ENCODE measurements around the gene SMAD5. TPM values are rescaled to one million over a fixed set of nuclear protein-coding genes. Genes with fewer than 3 reads are reported as not detected.

SMAD5 gene
- 10 to 100 TPM; 55.6 to 74.9 (median 68.5) TPM for polyA plus RNA-seq (ENCODE audit: insufficient read length in 3 of 3)
- long read RNA-seq, donor 1, full-length matches to known transcripts: 7 of 7 reads
- long read RNA-seq, donor 1, partial matches to known transcripts: 0 of 7 reads
- long read RNA-seq, donor 1, other reads (novel, unspliced or antisense): 0 of 7 reads
- long read RNA-seq, donor 2, full-length matches to known transcripts: 11 of 17 reads
- long read RNA-seq, donor 2, partial matches to known transcripts: 6 of 17 reads
- long read RNA-seq, donor 2, other reads (novel, unspliced or antisense): 0 of 17 reads
- long read RNA-seq, donor 3, full-length matches to known transcripts: 4 of 4 reads
- long read RNA-seq, donor 3, partial matches to known transcripts: 0 of 4 reads
- long read RNA-seq, donor 3, other reads (novel, unspliced or antisense): 0 of 4 reads
- long read RNA-seq, donor 4, full-length matches to known transcripts: 5 of 5 reads
- long read RNA-seq, donor 4, partial matches to known transcripts: 0 of 5 reads
- long read RNA-seq, donor 4, other reads (novel, unspliced or antisense): 0 of 5 reads
- long read RNA-seq, donor 5, full-length matches to known transcripts: 3 of 3 reads
- long read RNA-seq, donor 5, partial matches to known transcripts: 0 of 3 reads
- long read RNA-seq, donor 5, other reads (novel, unspliced or antisense): 0 of 3 reads
- long read RNA-seq, donor 6, full-length matches to known transcripts: 10 of 25 reads
- long read RNA-seq, donor 6, partial matches to known transcripts: 15 of 25 reads
- long read RNA-seq, donor 6, other reads (novel, unspliced or antisense): 0 of 25 reads
- long read RNA-seq, donor 7, full-length matches to known transcripts: 6 of 57 reads
- long read RNA-seq, donor 7, partial matches to known transcripts: 51 of 57 reads
- long read RNA-seq, donor 7, other reads (novel, unspliced or antisense): 0 of 57 reads
- long read RNA-seq, donor 8, full-length matches to known transcripts: 8 of 8 reads
- long read RNA-seq, donor 8, partial matches to known transcripts: 0 of 8 reads
- long read RNA-seq, donor 8, other reads (novel, unspliced or antisense): 0 of 8 reads
- long read RNA-seq, donor 9, full-length matches to known transcripts: 9 of 31 reads
- long read RNA-seq, donor 9, partial matches to known transcripts: 22 of 31 reads
- long read RNA-seq, donor 9, other reads (novel, unspliced or antisense): 0 of 31 reads
- long read RNA-seq, donor 10, full-length matches to known transcripts: 6 of 78 reads
- long read RNA-seq, donor 10, partial matches to known transcripts: 72 of 78 reads
- long read RNA-seq, donor 10, other reads (novel, unspliced or antisense): 0 of 78 reads
- long read RNA-seq, donor 11, partial matches to known transcripts: 13 of 14 reads
- long read RNA-seq, donor 11, other reads (novel, unspliced or antisense): 0 of 14 reads
- long read RNA-seq, donor 12, full-length matches to known transcripts: 11 of 32 reads
- long read RNA-seq, donor 12, partial matches to known transcripts: 21 of 32 reads
- long read RNA-seq, donor 12, other reads (novel, unspliced or antisense): 0 of 32 reads
- long read RNA-seq, donor 13, full-length matches to known transcripts: 4 of 16 reads
- long read RNA-seq, donor 13, partial matches to known transcripts: 12 of 16 reads
- long read RNA-seq, donor 13, other reads (novel, unspliced or antisense): 0 of 16 reads
- long read RNA-seq, donor 14, full-length matches to known transcripts: 15 of 113 reads
- long read RNA-seq, donor 14, partial matches to known transcripts: 98 of 113 reads
- long read RNA-seq, donor 14, other reads (novel, unspliced or antisense): 0 of 113 reads
- long read RNA-seq, donor 15, full-length matches to known transcripts: 6 of 14 reads
- long read RNA-seq, donor 15, partial matches to known transcripts: 8 of 14 reads
- long read RNA-seq, donor 15, other reads (novel, unspliced or antisense): 0 of 14 reads
- long read RNA-seq, donor 16, full-length matches to known transcripts: 7 of 24 reads
- long read RNA-seq, donor 16, partial matches to known transcripts: 17 of 24 reads
- long read RNA-seq, donor 16, other reads (novel, unspliced or antisense): 0 of 24 reads

DNA sequence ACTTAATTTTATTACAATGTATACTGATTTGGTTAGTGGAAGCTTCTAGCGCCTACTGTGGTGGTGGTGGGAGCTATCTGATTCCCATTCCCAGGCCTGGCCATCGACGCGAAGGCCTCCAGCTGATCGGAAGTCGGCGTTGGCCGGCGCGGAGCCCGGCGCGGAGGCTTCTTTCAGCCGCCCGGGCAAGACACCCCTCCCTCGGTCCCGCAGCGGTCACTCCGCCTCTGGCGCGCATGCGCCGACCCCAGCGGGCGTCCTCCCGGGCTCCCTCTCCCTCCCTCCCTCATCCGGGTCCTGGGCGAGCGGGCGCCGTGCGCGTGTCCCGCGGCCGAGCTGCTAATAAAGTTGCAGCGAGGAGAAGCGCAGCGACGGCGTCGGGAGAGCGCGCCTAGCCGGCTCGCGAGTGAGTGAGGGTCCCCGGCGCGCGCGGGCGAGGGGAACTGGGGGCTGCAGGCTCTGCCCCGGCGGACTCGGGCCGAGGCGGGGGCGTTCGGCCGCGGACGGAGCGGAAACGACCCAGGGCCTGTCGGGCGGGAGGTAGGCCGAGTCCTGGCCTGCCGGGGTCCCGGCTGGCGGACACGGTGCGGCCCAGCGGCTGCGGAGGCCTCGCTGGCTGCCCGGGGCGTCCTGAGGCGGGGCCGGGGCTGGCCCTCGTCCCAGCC, at the start of gene SMAD5:
Gene SMAD5 (plus strand): TSS at position 289 of the 665 bp plus-strand sequence. CDS start 20,916 bp downstream, outside the sequence.
- DNase-seq: peak; percentile 96

- no peak for DNase-seq
These were observed 47.9 kb upstream of the SMAD5 start for GRCh38 chr5:136084698-136085097.

GRCh38 chr5:136086783-136087566, 45.7 kb upstream of the SMAD5 start:
- no peak for DNase-seq

GRCh38 chr5:136087961-136088871, 44.4 kb upstream of the SMAD5 start:
- no peak for DNase-seq

GRCh38 chr5:136089791-136090190, 42.9 kb upstream of the SMAD5 start:
- peak; percentile 66 for DNase-seq

DNA sequence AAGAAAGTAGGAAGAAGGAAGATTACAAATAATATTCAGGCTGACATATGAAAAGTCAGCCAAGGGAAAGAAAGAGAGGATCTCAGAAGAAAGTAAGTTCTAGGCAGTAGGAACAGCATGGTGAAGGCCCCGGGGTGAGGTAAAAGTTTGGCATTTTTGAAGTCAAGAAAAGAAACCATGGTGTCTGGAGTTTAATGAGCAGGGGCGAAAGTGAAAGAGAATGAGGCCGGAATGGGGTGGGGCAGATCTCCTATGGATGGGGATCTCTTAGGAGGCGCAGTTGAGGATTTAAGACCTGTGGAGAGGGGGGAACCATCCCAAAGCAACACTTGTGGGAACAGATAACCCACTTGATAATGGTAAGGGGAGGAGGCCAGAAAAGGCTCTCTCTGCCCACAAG, 42.3 kb upstream of the SMAD5 start:
- DNase-seq: no peak

DNA sequence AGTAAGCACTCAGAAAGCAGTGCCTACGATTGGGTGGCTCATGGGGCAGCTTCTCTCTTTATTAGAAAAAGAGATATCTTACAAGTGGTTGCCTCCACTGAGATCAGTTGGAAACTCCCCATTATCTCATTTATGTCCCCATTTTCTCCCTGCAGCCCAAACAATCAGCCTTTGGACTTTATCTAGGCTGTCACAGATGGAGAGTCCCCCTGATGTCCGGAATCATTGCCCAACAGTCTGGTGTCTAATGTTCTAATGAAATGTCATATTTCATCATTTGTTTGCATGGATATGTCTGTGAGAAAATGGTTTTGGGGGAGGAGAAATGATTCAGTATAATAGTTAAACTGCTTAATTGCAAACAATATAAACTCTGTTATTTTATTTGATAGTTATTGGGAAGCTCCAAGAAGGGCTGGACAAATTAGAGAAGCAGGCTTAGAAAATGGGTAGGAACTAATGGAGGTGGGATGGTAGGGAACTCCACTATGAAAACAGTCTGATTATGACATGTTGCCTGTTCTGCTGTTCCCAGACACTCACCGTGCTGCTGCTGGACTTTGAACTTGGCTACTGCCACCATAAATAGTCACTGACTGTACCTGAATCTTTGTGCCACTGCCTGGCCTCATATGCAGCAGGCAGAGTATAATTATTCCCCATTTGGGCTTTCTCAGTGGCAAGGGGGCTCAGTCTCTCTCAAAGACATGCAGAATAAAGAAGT, 38.3 kb upstream of the SMAD5 start:
- DNase-seq: no peak

DNA sequence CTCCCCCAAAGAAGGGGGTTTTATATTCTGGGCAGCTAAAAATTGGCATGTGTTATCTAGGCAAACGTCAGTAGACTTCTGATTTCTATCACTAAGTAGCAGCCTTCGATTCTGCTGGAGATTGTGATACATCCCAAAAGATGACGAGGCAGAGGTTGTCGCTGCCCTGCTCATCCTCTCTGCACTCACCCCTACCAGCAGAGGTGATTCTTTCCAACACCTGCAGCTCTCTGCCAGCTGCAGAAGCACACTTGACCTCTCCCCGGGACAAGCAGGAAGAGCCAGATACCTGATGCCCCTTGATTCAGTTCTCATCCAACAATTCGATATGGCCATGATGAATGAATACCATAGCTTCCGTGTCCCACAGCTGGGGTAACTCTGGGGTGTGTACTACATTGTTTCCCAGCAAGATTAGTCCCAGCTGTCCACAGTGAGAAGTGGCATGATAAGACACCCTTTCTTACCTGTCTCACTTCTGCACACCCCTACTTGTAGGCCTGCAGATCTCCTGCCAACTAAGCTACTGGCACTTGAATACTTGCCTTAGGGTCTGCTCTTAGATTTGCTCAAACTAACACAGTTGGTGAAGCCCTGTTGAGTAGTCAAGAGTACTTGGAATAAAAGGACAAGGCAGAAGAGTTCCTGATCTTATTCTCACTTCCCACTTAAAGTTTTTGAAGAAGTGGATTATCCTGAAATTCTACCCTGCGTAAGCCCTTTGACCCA, 37.6 kb upstream of the SMAD5 start:
- DNase-seq: no peak

- no peak for DNase-seq
These were observed 34.5 kb upstream of the SMAD5 start for GRCh38 chr5:136098176-136098575.

- no peak for DNase-seq
These were observed 32.8 kb upstream of the SMAD5 start for GRCh38 chr5:136099870-136100269.

- no peak for DNase-seq
These were observed 30.8 kb upstream of the SMAD5 start for GRCh38 chr5:136101884-136102283.

DNA sequence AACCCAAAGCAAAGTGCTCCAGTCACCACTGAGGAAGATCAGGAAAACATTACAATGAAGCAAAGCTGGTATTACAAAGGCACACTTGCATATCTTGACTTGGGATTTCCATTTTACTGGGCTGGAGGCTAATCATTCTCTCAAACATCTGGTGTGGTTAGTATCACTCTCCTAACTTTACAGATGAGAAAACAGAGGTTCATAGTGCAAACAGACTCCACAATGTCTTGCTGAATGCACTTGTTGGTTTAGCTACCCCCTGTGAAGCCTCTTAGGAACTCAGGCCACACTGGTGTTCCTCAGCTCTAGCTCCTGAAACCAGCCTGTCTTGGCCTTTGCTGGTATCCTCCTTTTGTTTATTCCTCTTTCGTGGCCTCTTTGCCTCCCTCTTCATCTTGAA, 29.5 kb upstream of the SMAD5 start:
- no peak for DNase-seq

DNA sequence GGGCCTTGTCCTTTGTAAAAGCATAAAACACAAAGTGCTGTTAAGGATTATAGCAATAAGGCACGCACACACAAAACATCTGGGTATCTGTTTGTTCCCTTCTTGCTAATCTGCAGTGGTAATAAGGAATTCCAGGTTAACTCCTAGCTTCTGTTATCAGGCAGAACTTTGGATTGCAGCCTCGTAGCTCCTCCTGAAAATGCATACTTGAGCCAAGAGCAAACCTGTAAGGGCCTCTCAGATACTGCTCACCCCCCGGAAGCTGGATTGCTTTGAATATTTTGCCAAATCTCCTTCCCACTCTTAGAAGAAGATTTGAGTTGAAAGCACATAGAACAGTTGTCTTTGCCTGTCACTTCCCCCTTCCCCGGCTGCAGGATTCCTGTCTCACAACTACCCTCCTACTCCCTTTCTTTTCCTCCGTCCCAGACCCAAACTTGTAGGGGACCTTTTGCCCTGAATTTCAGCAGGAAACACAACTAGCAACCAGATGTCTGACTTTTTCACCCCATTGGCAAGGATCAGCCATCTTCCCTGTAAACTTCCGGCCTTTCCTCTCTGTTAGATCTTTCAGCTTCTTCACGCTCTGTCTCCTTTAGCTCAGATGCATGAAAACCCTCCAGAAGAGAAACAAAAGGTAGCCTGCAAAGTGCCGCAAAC, 28.2 kb upstream of the SMAD5 start:
- no peak for DNase-seq

DNA sequence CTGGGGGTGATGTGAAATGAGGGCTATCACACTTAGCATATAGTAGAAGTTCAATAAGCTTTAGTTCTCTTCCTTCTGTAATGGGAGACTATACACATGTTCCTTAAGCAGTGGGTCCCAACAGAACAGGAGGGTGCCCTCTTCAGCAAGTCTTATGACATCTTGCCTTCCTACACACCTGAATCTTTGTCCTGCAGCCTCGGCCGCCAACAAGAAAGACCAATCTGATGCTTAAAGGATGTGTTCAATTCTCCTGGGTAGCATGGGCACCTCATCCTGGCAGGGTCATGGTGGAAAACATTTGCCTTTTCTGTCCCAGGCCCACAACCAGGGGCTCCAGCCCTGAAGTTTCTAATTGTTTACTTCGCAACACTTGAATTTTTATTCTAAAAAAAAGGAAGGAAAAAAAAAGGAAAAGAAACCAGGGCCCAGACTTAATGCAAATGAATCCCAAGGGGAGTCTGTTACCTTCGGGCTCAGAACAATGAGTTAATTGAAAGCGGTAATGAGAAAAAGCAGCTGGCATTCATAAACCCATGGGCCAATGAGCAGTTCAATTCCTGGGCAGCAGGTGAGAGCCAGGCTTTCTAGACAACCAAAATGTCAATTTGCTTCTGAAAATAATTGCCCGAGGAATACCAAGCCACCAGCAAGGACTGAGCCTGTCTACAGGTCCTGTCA, 26.2 kb upstream of the SMAD5 start:
- DNase-seq: no peak

DNA sequence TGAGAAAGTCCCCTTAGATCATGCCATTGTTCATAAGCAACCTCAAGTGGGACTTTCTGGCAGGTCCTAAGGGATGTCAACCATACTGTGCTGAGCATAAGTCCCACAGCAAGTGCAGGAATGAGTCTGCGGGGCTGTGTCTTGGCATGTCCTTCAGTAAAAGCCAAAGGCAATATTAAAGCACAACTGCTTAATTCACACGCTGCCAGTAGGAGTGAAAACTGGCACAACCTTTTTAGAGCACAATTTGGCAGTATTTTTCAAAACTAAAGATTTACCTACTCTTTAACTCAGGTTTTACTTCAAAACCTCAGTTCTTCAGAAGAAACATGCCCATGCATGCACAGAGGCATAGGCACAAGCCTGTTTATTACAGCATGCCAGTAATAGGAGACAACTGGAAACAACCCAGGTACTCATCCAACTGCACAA, 24.4 kb upstream of the SMAD5 start:
- no peak for DNase-seq
